ENCODE results near the gene CYB5R2.

GRCh38 chr11:7672960-7673723 lies at the start of gene CYB5R2:
- TF ChIP-seq, protein P1, sequence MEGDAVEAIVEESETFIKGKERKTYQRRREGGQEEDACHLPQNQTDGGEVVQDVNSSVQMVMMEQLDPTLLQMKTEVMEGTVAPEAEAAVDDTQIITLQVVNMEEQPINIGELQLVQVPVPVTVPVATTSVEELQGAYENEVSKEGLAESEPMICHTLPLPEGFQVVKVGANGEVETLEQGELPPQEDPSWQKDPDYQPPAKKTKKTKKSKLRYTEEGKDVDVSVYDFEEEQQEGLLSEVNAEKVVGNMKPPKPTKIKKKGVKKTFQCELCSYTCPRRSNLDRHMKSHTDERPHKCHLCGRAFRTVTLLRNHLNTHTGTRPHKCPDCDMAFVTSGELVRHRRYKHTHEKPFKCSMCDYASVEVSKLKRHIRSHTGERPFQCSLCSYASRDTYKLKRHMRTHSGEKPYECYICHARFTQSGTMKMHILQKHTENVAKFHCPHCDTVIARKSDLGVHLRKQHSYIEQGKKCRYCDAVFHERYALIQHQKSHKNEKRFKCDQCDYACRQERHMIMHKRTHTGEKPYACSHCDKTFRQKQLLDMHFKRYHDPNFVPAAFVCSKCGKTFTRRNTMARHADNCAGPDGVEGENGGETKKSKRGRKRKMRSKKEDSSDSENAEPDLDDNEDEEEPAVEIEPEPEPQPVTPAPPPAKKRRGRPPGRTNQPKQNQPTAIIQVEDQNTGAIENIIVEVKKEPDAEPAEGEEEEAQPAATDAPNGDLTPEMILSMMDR (IDR thresholded peaks at IDR 0.05; ENCODE audit: low read depth, low read length) = no peak
- no peak for TF ChIP-seq POLR2A (IDR thresholded peaks at IDR 0.05; ENCODE audit: extremely low read depth, insufficient read length)
- TF ChIP-seq, protein P2, sequence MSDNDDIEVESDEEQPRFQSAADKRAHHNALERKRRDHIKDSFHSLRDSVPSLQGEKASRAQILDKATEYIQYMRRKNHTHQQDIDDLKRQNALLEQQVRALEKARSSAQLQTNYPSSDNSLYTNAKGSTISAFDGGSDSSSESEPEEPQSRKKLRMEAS (IDR thresholded peaks at IDR 0.05; ENCODE audit: low read depth, low read length) = no peak
